ENCODE results near the gene SCN9A.

SCN9A gene

GRCh38 chr2:166365803-166366420 is 9.8 kb downstream of the SCN9A start:
- POLR2A ChIA-PET, result no interaction called here
- Histone ChIP-seq H3K4me1 (ENCODE audit: control insufficient read depth, insufficient read depth, low read length) (peaks cover 8% of the 10 kb centered on the region), H3K36me3 (ENCODE audit: control insufficient read depth in 2 of 2, insufficient read depth in 1 of 2, low read length in 2 of 2) (no peaks in the 10 kb centered on the region), H3K27ac (ENCODE audit: extremely low read depth, low read depth, low read length) (no peak overlapping the region), H3K4me3 (ENCODE audit: low read depth, low read length) (no peak overlapping the region), H3K9me3 (ENCODE audit: control insufficient read depth, insufficient read depth, low read depth, low read length) (no peaks in the 10 kb centered on the region)
- TF ChIP-seq CTCF (tag by site-specific recombination; IDR thresholded peaks at IDR 0.05) (no peak), KLF8 (tag by site-specific recombination; IDR thresholded peaks at IDR 0.05) (no peak), ZNF148 (tag by site-specific recombination; IDR thresholded peaks at IDR 0.05; ENCODE audit: borderline replicate concordance) (no peak), ZNF202 (tag by site-specific recombination; IDR thresholded peaks at IDR 0.05; ENCODE audit: borderline replicate concordance) (no peak), ZSCAN23 (tag by site-specific recombination; IDR thresholded peaks at IDR 0.05) (no peak), ZNF549 (tag by site-specific recombination; IDR thresholded peaks at IDR 0.05) (no peak), ZNF585B (tag by site-specific recombination; IDR thresholded peaks at IDR 0.05) (no peak), ZNF157 (tag by site-specific recombination; IDR thresholded peaks at IDR 0.05) (no peak), ZNF133 (tag by site-specific recombination; IDR thresholded peaks at IDR 0.05) (no peak), ZNF174 (tag by site-specific recombination; IDR thresholded peaks at IDR 0.05) (no peak), HOXA7 (CRISPR knock-in tag; IDR thresholded peaks at IDR 0.05; ENCODE audit: borderline replicate concordance) (no peak)
- TF ChIP-seq, protein P1, sequence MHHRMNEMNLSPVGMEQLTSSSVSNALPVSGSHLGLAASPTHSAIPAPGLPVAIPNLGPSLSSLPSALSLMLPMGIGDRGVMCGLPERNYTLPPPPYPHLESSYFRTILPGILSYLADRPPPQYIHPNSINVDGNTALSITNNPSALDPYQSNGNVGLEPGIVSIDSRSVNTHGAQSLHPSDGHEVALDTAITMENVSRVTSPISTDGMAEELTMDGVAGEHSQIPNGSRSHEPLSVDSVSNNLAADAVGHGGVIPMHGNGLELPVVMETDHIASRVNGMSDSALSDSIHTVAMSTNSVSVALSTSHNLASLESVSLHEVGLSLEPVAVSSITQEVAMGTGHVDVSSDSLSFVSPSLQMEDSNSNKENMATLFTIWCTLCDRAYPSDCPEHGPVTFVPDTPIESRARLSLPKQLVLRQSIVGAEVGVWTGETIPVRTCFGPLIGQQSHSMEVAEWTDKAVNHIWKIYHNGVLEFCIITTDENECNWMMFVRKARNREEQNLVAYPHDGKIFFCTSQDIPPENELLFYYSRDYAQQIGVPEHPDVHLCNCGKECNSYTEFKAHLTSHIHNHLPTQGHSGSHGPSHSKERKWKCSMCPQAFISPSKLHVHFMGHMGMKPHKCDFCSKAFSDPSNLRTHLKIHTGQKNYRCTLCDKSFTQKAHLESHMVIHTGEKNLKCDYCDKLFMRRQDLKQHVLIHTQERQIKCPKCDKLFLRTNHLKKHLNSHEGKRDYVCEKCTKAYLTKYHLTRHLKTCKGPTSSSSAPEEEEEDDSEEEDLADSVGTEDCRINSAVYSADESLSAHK (tag by site-specific recombination; IDR thresholded peaks at IDR 0.05), result no peak
- TF ChIP-seq, protein P2, sequence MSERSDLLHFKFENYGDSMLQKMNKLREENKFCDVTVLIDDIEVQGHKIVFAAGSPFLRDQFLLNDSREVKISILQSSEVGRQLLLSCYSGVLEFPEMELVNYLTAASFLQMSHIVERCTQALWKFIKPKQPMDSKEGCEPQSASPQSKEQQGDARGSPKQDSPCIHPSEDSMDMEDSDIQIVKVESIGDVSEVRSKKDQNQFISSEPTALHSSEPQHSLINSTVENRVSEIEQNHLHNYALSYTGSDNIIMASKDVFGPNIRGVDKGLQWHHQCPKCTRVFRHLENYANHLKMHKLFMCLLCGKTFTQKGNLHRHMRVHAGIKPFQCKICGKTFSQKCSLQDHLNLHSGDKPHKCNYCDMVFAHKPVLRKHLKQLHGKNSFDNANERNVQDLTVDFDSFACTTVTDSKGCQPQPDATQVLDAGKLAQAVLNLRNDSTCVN (tag by site-specific recombination; optimal IDR thresholded peaks at IDR 0.05), result no peak
- CTCF ChIA-PET, result no interaction called here

DNA sequence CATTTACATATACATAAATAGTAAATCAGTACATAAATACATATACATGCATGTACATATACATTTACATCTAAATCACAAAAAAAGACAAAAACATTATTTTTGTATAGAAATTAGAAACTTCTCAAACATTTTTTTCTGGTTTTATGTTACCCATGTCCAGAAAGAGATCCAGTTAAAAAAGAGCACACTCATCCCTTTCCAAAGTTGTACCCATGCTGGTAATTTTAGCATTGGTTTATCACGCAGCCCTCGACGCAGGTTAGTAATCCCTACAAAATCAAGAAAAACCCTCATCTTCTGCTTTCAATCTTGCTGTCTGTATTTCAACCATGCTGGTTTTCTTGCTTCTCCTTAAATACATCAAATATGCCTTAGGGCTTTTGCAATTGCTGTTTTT is 10.5 kb downstream of the SCN9A start:
- POLR2A ChIA-PET, result no interaction called here
- CTCF ChIA-PET, result no interaction called here
- Histone ChIP-seq H3K36me3 (ENCODE audit: control insufficient read depth in 2 of 2, insufficient read depth in 1 of 2, low read length in 2 of 2) (no peaks in the 10 kb centered on the region), H3K27ac (ENCODE audit: extremely low read depth, low read depth, low read length) (no peak overlapping the region), H3K9me3 (ENCODE audit: control insufficient read depth, insufficient read depth, low read depth, low read length) (no peaks in the 10 kb centered on the region), H3K4me3 (ENCODE audit: low read depth, low read length) (no peak overlapping the region), H3K4me1 (ENCODE audit: control insufficient read depth, insufficient read depth, low read length) (peaks cover 8% of the 10 kb centered on the region)
- TF ChIP-seq KLF7 (tag by site-specific recombination; IDR thresholded peaks at IDR 0.05; ENCODE audit: borderline replicate concordance) (no peak), ZNF624 (tag by site-specific recombination; IDR thresholded peaks at IDR 0.05) (no peak), ZBTB1 (tag by site-specific recombination; IDR thresholded peaks at IDR 0.05) (no peak), ZBTB10 (tag by site-specific recombination; IDR thresholded peaks at IDR 0.05) (no peak), ZNF776 (tag by site-specific recombination; IDR thresholded peaks at IDR 0.05; ENCODE audit: borderline replicate concordance) (no peak), ZNF132 (tag by site-specific recombination; IDR thresholded peaks at IDR 0.05; ENCODE audit: borderline replicate concordance) (no peak), ZNF341 (tag by site-specific recombination; IDR thresholded peaks at IDR 0.05; ENCODE audit: low read depth) (no peak), SCRT2 (tag by site-specific recombination; IDR thresholded peaks at IDR 0.05) (no peak)
- TF ChIP-seq, protein P3, sequence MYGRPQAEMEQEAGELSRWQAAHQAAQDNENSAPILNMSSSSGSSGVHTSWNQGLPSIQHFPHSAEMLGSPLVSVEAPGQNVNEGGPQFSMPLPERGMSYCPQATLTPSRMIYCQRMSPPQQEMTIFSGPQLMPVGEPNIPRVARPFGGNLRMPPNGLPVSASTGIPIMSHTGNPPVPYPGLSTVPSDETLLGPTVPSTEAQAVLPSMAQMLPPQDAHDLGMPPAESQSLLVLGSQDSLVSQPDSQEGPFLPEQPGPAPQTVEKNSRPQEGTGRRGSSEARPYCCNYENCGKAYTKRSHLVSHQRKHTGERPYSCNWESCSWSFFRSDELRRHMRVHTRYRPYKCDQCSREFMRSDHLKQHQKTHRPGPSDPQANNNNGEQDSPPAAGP (tag by site-specific recombination; IDR thresholded peaks at IDR 0.05), result no peak
